Jurkat, Clone E6-1 (cell line): ENCODE measurements around the gene SMS.

Experiments
- DNase-seq: peaks from one replicate; pipeline ENCODE4 v3.0.0-alpha.2; 2011; ENCODE audit warnings: low read depth, low spot score
- H3K4me3 ChIP-seq: 2 replicates; pipeline ENCODE4 v1.5.1; 2011; ENCODE audit warnings: mild to moderate bottlenecking, low read length, control low read depth, moderate library complexity

The SMS gene

DNA sequence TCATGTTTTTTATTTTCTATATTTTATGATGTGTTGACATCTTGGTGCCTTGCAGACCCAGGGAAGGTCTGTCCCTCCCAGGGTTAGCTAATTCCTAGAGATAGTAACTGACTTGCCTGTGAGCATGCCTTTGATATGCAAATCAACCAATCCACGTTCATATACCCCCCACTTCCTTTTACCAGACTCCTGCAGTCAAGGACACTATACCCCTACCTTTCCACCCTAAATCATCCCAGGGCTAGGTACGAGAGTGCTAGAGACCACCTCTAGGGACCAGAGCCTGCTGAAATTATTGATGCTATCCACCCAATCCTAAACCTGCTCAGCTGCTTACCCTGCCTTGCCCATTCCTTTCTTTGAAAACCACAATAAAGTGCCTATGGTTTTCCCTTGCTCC lies 84.1 kb downstream of the SMS start:
- DNase-seq, result no peak
- no peak overlapping the region for H3K4me3 ChIP-seq

DNA sequence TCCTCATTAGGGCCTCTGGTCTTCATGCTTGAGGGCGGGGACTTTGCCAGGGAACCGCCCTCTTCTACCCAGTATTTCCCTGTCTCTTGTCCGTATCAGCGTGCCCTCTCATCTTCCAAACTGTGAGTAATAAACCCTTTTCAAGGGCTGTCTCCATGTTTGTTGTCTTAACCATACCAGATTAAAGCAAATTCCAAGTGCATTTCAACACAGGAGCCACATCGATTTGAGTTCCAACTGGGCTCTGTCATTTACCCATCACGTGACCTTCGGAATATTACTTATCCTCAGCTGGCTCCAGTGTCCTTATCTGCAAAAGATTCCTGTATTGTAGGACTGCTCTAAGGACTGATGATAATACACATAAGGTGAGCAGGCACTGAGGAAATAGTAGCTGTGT lies 85.2 kb downstream of the SMS start:
- no peak overlapping the region for H3K4me3 ChIP-seq
- DNase-seq, result no peak

DNA sequence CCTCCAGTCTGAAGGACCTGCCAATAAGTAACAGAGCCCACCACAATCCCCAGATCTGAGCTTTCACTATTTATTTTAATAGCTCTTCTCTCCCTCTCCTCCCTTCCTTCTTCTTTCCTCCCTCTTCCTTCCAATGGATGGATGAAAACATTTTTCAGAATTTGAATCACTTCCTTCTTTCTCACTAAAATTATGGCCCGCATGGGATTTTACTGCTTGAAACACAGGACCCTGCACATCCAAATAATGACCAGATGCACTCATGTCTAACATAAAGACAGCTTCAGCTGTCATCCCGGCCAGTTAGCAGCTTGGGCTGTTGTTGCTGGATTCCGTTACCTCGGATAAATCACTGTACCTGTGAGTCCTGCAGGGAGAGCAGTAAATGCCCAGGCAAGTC lies 86.2 kb downstream of the SMS start:
- no peak for DNase-seq
- H3K4me3 ChIP-seq, result no peak overlapping the region

DNA sequence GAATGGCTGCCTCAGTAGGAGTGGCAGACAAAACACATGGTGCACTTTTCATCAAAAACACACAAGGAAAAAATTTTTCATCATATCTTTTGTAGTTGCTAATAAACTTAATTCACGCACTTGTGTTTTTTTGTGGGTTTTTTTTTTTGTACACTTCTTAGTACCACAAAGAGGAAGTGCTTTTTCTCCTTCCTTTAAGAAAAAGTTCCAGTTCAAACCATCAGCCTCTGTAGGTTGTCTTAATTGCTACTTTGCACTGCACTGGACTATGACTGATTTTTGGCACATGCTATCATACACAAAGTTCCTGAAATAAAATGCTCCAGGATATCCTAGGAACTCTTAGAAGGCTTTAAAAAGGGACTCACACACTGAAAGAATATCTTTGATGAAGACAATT lies 91.6 kb downstream of the SMS start, which contains the start of gene PHEX:
Gene PHEX, plus strand, starts transcription at position 242 of the 400 bp plus-strand sequence. CDS start 681 bp downstream, outside the sequence.
- DNase-seq, result no peak
- H3K4me3 ChIP-seq, result no peak within 1 kb of the TSS

DNA sequence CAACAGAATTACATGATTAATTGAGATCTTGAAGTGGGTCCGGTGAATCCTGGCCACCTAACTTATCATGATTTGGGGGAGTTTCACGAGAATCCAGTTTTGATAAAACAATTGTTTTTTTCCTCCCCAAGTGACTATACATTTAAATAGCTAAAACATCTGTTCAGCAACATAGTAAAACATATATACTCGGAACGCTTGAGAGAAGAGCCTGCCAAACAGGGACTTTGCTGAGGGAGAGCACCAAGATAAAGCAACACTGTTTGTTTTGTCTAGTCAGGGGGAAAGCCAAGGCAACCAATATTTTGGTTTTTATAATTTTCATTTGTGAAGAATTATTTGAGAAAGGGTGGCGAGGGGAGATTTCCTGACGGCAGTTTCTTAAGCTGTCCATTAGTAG lies 92.0 kb downstream of the SMS start:
- no peak overlapping the region for H3K4me3 ChIP-seq
- no peak for DNase-seq

DNA sequence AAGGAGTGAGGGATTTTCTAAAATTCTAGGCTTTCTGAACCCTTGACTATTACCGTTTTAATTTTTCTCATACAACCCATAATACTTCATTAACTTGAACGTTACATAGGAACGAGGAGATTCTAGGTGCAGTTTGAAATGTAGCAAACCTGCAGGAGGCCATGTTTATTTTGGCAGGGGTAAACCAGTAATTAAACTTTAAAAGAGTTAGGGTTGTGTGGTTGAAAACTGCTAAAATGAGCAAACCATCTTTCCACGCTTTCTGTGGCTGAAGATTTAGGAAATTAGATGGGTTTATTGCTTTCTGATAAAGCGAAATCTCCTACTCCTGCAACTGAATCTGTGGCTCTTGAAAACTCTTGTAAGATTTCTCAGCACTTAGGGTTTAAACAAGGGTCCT lies 93.3 kb downstream of the SMS start:
- no peak overlapping the region for H3K4me3 ChIP-seq
- no peak for DNase-seq

DNA sequence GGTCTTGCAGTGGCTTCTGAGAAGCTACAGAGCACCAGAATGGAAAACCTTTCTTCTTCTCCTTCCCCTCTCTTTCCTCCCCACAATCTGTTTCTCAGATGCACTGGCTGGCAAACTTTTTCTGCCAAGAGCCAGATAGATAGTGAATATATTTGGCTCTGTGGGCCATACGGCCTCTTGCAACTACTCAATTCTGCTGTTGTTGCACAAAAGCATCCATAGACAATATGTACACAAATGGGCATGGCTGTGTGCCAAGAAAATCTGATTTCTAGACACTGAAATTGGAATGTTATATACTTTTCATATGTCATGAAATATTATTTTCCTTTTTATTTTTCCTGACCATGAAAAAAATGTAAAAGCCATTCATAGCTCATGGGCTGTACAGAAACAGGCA lies 94.7 kb downstream of the SMS start:
- H3K4me3 ChIP-seq, result no peak overlapping the region
- DNase-seq, result no peak

DNA sequence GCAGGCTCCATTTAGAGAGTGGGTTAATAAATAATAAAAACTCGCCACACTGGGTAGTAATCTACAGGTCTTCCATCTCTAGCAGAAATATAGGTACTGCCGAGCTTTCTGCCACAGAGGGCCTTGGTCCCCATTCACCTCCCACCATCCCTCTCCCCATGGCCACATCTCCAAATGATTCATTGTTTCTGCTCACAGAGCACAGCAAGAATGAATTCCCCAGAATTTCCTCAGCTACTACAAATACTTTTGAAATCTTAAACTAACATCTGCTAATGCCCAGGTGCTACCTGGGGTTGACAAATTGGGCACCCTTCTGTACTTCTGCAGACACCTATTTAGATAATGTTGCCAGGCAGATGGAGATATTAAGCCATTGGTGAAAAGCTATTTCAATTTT lies 96.7 kb downstream of the SMS start:
- H3K4me3 ChIP-seq, result no peak overlapping the region
- DNase-seq, result no peak

DNA sequence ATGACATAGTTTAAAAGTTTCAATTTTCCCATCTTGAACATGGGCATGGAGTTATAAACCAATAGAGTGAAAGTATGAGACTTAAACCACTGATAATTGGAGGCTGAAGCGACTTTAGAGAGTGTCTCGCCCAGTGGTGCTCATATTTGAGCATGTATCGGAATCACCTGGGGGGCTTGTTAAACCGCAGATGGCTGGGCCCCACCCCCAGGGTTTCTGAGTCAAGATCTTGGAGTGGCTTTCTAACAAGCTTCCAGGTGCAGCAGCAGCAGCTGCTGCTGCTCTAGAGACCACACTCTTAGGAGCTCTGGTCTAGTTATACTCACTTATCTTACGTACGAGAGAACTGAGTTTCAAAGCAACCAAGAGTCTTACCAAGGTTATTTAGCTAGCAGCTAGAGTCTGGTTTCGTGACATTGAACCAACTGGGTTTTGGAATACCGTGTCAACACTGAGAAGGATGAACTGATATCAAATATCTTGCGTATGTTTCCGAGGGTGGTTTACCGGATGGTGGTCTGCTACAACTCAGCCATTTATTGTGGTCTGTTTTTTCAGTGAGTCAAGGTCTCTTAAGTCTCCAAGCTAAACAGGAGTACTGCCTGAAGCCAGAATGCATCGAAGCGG lies 97.5 kb downstream of the SMS start:
- peak; percentile 76 for DNase-seq
- H3K4me3 ChIP-seq, result peak overlapping the region; percentile 21

DNA sequence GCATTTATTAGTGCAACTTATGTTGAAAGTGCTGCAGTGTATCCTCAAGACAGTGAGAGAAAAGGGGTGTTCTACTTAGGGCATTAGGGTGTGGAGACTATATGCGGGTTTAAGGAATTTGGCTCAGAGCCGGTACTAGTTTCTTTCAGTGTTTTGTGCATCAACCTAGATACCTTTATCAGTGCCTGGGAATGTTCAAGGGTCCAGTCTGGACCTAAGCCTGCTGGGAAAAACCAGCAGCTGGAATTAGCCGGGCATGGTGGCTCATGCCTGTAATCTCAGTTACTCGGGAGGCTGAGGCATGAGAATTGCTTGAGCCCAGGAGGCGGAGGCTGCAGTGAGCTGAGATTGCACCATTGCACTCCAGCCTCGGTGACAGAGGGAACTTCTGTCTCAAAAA lies 99.0 kb downstream of the SMS start:
- no peak overlapping the region for H3K4me3 ChIP-seq
- no peak for DNase-seq

DNA sequence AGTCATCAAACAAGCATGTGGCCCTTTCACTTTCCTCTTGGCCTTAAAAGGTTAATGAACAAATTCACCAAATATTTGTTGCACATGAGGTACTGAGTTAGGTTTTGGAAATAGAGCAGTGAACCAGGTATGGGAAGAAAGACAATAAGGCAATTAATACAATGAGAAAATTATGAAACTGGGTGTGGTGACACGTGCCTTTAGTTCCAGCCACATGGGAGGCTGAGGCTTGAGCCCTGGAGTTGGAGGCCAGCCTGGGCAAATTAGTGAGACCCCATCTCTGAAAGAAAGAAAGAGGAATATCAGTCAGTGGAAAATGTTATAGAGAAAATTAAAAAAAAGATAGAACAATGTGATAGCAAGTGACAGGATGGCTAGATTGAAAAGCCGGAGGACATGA lies 99.7 kb downstream of the SMS start:
- no peak for DNase-seq
- no peak overlapping the region for H3K4me3 ChIP-seq

DNA sequence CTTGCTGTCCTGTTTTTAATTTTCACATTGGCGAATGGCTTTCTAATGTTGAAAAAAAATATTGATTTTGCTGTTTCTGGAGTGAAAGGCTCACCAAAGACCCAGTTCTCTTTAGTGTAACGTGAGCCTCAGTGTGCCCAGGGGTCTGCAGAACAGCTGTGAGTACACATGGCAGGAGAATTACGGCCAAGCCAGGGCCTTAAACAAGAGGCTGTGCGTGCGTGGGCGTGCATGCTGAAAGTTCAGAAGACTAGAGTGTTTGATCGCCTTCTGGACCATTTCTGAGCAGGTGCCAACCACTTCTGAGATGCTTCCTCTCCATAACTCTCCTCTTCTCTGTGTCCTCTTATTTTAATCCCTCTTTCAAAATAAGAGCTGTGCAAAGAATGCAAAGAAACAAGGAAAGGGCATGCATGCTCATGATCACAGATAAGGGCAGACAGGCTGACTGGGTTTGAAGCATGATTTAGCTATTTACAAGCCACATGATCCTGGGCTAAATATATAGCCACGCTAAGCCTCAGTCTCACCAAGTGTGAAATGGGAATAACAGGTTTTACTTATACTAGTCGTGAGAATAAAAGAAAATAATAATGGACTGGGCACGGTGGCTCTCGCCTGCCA lies 101.5 kb downstream of the SMS start:
- H3K4me3 ChIP-seq, result no peak overlapping the region
- DNase-seq, result no peak

DNA sequence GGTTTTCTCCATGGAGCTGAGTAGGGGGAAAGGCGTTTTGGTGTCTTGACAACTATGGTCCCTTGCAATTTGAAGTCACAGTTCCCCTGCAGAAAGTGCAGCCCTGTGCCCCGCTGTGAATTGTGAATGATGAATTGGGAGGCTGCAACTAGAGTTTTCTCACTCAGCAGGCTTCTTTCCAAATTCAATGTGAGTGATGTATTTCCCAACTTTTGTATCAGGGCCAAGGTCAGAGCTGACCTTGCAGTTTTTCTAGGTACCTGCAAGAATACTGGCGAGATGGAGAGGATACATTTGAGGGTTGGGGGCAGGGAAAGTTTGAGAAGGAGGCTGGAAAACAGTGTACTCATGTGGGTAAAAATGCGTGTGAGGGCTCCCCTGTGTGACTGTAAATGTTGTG lies 103.4 kb downstream of the SMS start:
- DNase-seq, result no peak

More for the DNA sequence above, 103.4 kb downstream of the SMS start:
- no peak overlapping the region for H3K4me3 ChIP-seq
